WTC11 (cell line): ENCODE measurements around the gene CD84. TPM values are rescaled to one million over a fixed set of nuclear protein-coding genes. Genes with fewer than 3 reads are reported as not detected.

Source experiments
- ATAC-seq: fragments of 200-7000 bp; cut with Tn5 transposase; 2 replicates; pipeline ENCODE4 v1.10.0; 2021; ENCODE audit warnings: mild to moderate bottlenecking, moderate library complexity
- CTCF ChIA-PET: fragments of 300-600 bp; sonication (Branson Sonifier 250); formaldehyde crosslinking; loops from one replicate; lab custom pipeline; 2021; ENCODE audit warnings: antibody characterized with exemption; lab: Charles Lee
- POLR2A ChIA-PET: fragments of 350-600 bp; sonication (Branson Sonifier 250); formaldehyde crosslinking; loops from one replicate; lab custom pipeline; 2021; ENCODE audit warnings: antibody characterized with exemption; lab: Charles Lee
- DNase-seq: peaks from one replicate; pipeline ENCODE4 v3.0.0; 2021; ENCODE audit warnings: low spot score
- H3K27ac Mint-ChIP-seq: 2 replicates; pipeline ENCODE4 v1.8.0; 2021; ENCODE audit warnings: mixed read lengths
- H3K27me3 Mint-ChIP-seq: 2 replicates; pipeline ENCODE4 v1.8.0; 2021; ENCODE audit warnings: low read depth, mild to moderate bottlenecking, moderate library complexity, mixed read lengths
- H3K36me3 Mint-ChIP-seq: 2 replicates; pipeline ENCODE4 v1.8.0; 2021; ENCODE audit warnings: mixed read lengths
- H3K4me1 Mint-ChIP-seq: 2 replicates; pipeline ENCODE4 v1.8.0; 2022; ENCODE audit warnings: mixed read lengths
- H3K4me3 Mint-ChIP-seq: 2 replicates; pipeline ENCODE4 v1.8.0; 2021; ENCODE audit warnings: mild to moderate bottlenecking, moderate library complexity, mixed read lengths
- H3K9me3 Mint-ChIP-seq: 2 replicates; pipeline ENCODE4 v1.8.0; 2021; ENCODE audit warnings: mixed read lengths
- CREB1 ChIP-seq: sonication (generic); formaldehyde crosslinking; IDR thresholded peaks from 2 replicates; pipeline ENCODE4 v1.8.0; 2023; ENCODE audit warnings: mild to moderate bottlenecking, missing genetic modification reagents
- E2F4 ChIP-seq: sonication (generic); formaldehyde crosslinking; IDR thresholded peaks from 2 replicates; pipeline ENCODE4 v1.8.1; 2022; ENCODE audit warnings: low read depth, mild to moderate bottlenecking, moderate library complexity, missing genetic modification reagents, borderline replicate concordance
- NFE2L1 ChIP-seq: sonication (generic); formaldehyde crosslinking; IDR thresholded peaks from 2 replicates; pipeline ENCODE4 v1.8.1; 2023; ENCODE audit warnings: missing genetic modification reagents
- RELA ChIP-seq: sonication (generic); formaldehyde crosslinking; IDR thresholded peaks from 2 replicates; pipeline ENCODE4 v1.8.1; 2022; ENCODE audit warnings: missing genetic modification reagents, mild to moderate bottlenecking, borderline replicate concordance
- RORB ChIP-seq: fragments of 250-450 bp; sonication (Bioruptor Pico); IDR thresholded peaks from 2 replicates; pipeline ENCODE4 v1.9.0; 2021; ENCODE audit warnings: mild to moderate bottlenecking
- TP53 ChIP-seq: sonication (generic); formaldehyde crosslinking; IDR thresholded peaks from 2 replicates; pipeline ENCODE4 v1.8.1; 2023; ENCODE audit warnings: mild to moderate bottlenecking, missing genetic modification reagents
- ZNF281 ChIP-seq: sonication (generic); formaldehyde crosslinking; IDR thresholded peaks from 2 replicates; pipeline ENCODE4 v1.8.0; 2023; ENCODE audit warnings: mild to moderate bottlenecking, missing genetic modification reagents
- ZNF423 ChIP-seq: fragments of 250-450 bp; sonication (Bioruptor Pico); IDR thresholded peaks from 2 replicates; pipeline ENCODE4 v2.1.2; 2022; ENCODE audit warnings: mild to moderate bottlenecking, moderate library complexity
- total RNA-seq: library from RNA; stranded (reverse); gene quantifications from 3 replicates; pipeline ENCODE4 v1.2.3, GENCODE V29; 2021
- TF ChIP-seq, protein P1 (sequence below): sonication (generic); formaldehyde crosslinking; IDR thresholded peaks from 2 replicates; pipeline ENCODE4 v1.8.0; 2023; ENCODE audit warnings: missing genetic modification reagents, mild to moderate bottlenecking, borderline replicate concordance
- TF ChIP-seq, protein P2 (sequence below): sonication (generic); formaldehyde crosslinking; IDR thresholded peaks from 2 replicates; pipeline ENCODE4 v1.8.0; 2023; ENCODE audit warnings: missing genetic modification reagents
- TF ChIP-seq, protein P3 (sequence below): sonication (generic); formaldehyde crosslinking; IDR thresholded peaks from 2 replicates; pipeline ENCODE4 v1.8.1; 2023; ENCODE audit warnings: mild to moderate bottlenecking, missing genetic modification reagents, moderate library complexity

Gene CD84
- total RNA-seq, 1 experiment from 2014 or later: 0.17 TPM

DNA sequence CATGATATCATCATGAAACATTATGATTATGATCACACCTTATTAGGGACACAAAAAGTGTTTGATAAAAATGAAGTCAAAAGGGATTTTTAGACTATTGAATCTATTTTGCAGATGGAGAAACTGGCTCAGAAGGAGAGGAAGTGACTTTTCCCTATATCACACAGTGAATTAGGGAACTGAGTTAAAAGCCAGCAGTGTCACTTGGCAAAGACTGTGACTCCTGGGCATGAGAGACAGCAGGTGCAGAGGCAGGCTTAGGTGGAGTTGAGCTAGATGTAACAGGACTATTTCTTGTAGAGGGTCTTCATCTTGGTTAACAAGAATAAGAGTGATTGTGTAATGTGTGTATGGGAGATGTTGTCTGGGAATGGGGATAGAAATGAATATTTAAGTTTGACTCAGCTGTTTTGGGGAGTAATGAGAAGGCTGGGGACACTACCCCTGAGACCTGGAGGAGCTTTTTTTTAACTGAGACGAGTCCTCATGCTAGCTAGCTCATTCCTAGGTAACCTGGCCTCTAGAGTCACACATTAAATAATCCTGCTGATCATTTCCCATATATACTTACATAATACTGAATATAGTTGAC lies 1.0 kb upstream of the CD84 start:
- Mint-ChIP-seq H3K27ac (no peak overlapping the region), H3K36me3 (no peaks in the 10 kb centered on the region), H3K4me3 (no peak overlapping the region), H3K9me3 (peaks cover 19% of the 10 kb centered on the region), H3K27me3 (peaks cover 5% of the 10 kb centered on the region; the same call in 1 of the 2 replicates), H3K4me1 (no peaks in the 10 kb centered on the region)
- no peak for ATAC-seq
- TF ChIP-seq ZNF281 (CRISPR knock-in tag) (no peak), NFE2L1 (CRISPR knock-in tag) (no peak), RORB (CRISPR knock-in tag) (no peak), E2F4 (CRISPR knock-in tag) (no peak), CREB1 (no peak), TP53 (no peak), RELA (CRISPR knock-in tag) (no peak)
- TF ChIP-seq, protein P1, sequence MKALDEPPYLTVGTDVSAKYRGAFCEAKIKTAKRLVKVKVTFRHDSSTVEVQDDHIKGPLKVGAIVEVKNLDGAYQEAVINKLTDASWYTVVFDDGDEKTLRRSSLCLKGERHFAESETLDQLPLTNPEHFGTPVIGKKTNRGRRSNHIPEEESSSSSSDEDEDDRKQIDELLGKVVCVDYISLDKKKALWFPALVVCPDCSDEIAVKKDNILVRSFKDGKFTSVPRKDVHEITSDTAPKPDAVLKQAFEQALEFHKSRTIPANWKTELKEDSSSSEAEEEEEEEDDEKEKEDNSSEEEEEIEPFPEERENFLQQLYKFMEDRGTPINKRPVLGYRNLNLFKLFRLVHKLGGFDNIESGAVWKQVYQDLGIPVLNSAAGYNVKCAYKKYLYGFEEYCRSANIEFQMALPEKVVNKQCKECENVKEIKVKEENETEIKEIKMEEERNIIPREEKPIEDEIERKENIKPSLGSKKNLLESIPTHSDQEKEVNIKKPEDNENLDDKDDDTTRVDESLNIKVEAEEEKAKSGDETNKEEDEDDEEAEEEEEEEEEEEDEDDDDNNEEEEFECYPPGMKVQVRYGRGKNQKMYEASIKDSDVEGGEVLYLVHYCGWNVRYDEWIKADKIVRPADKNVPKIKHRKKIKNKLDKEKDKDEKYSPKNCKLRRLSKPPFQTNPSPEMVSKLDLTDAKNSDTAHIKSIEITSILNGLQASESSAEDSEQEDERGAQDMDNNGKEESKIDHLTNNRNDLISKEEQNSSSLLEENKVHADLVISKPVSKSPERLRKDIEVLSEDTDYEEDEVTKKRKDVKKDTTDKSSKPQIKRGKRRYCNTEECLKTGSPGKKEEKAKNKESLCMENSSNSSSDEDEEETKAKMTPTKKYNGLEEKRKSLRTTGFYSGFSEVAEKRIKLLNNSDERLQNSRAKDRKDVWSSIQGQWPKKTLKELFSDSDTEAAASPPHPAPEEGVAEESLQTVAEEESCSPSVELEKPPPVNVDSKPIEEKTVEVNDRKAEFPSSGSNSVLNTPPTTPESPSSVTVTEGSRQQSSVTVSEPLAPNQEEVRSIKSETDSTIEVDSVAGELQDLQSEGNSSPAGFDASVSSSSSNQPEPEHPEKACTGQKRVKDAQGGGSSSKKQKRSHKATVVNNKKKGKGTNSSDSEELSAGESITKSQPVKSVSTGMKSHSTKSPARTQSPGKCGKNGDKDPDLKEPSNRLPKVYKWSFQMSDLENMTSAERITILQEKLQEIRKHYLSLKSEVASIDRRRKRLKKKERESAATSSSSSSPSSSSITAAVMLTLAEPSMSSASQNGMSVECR (CRISPR knock-in tag): no peak
- ChIA-PET CTCF (no interaction called here), POLR2A (interaction anchor here (0.6 kb wide), 1 partner anchor 491 kb away, joined by 3 read pairs; no protein-coding TSS in a partner anchor)
- no peak for DNase-seq

DNA sequence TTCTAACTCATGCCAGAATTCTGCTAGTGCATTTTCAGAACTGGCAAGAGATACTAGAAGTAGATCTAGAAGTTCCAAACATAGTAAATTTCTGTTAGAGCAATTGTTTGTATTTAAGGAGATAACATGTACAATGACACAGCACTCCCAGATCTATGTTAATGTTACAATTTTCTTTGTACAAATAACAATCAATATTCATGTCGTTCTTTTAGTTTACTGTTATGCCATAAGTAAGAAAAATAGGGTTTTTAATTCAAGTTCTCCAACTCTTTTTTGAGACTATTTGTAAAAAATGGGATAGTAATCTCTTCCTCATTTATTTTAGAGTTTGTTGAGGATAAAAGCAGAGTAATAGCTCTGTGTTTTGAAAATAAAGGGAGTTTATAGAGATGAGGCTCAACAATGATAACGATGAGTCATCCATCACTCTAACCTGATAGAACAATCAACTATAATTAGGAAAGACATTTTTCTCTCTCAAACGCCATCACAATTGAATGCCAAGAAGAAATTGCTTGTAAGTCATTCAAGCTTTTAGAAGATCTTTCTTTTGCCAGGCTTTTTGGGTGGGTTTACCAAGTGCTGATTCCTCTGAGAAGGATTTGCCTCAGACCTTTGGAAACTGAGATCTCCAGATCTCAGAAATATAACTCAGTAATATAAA lies 638 bp downstream of the CD84 start:
- CTCF ChIA-PET: no interaction called here
- H3K36me3 Mint-ChIP-seq: no peaks in the 10 kb centered on the region
- ATAC-seq: no peak
- H3K27me3 Mint-ChIP-seq: peaks cover 5% of the 10 kb centered on the region; the same call in 1 of the 2 replicates
- no peaks in the 10 kb centered on the region for H3K4me1 Mint-ChIP-seq
- TF ChIP-seq, protein P2, sequence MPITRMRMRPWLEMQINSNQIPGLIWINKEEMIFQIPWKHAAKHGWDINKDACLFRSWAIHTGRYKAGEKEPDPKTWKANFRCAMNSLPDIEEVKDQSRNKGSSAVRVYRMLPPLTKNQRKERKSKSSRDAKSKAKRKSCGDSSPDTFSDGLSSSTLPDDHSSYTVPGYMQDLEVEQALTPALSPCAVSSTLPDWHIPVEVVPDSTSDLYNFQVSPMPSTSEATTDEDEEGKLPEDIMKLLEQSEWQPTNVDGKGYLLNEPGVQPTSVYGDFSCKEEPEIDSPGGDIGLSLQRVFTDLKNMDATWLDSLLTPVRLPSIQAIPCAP: no peak
- TF ChIP-seq, protein P3, sequence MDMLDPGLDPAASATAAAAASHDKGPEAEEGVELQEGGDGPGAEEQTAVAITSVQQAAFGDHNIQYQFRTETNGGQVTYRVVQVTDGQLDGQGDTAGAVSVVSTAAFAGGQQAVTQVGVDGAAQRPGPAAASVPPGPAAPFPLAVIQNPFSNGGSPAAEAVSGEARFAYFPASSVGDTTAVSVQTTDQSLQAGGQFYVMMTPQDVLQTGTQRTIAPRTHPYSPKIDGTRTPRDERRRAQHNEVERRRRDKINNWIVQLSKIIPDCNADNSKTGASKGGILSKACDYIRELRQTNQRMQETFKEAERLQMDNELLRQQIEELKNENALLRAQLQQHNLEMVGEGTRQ (CRISPR knock-in tag): no peak
- no peak for TF ChIP-seq ZNF423 (CRISPR knock-in tag)
- TF ChIP-seq, all 79 proteins: peak for 0
- Mint-ChIP-seq H3K9me3 (peaks cover 9% of the 10 kb centered on the region), H3K4me3 (no peak overlapping the region), H3K27ac (no peak overlapping the region)
- POLR2A ChIA-PET: no interaction called here
- no peak for DNase-seq
